ENCODE measurements around the gene LDHB. TPM values are rescaled to one million over a fixed set of nuclear protein-coding genes. Genes with fewer than 3 reads are reported as not detected.

The LDHB gene
- total RNA-seq, 1 experiment from 2014 or later: 1,343 TPM

DNA sequence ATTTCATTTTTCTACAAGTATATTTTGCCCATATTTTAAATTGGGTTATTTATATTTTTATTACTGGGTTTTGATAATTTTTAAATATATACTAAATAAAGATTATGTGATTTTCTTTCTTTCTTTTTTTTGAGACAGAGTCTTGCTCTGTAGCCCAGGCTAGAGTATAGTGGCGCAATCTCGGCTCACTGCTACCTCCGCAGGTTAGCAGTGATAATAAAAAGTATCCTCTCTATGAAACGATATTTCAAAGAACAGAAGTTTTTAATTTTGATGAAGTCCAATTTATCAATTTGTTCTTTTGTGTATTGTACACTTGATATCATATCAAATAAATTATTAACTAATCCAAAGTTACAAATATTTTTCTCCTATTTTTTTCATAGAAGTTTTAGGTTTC is 47.2 kb upstream of the LDHB start:
- no peak overlapping the region for H3K9ac ChIP-seq (ENCODE audit: extremely low read depth, insufficient read length, low read length)
- no peak overlapping the region for H3T11ph ChIP-seq (ENCODE audit: low read length)
- H3K56ac ChIP-seq (ENCODE audit: insufficient read length, low read depth, low read length): no peak overlapping the region
- no peak overlapping the region for H3K27ac Mint-ChIP-seq
- no peak overlapping the region for H2AK5ac ChIP-seq (ENCODE audit: insufficient read length, low read length)
- no peaks in the 10 kb centered on the region for H3K4me1 ChIP-seq (ENCODE audit: insufficient read depth, low read length)
- H3K36me3 Mint-ChIP-seq (ENCODE audit: insufficient read depth in 1 of 3, low read depth in 3 of 3): no peaks in the 10 kb centered on the region
- H3K27ac ChIP-seq (ENCODE audit: insufficient read length, low read depth, low read length): no peak overlapping the region
- no peaks in the 10 kb centered on the region for H3K9me3 ChIP-seq (ENCODE audit: control insufficient read depth, low read depth, low read length)
- no peak overlapping the region for H3K4me3 Mint-ChIP-seq
- no peak overlapping the region for H3K18ac ChIP-seq (ENCODE audit: insufficient read length, low read depth, low read length)
- no peak overlapping the region for H3K14ac ChIP-seq (ENCODE audit: insufficient read depth, low read length)
- H3K27me3 ChIP-seq (ENCODE audit: insufficient read depth, low read length): no peaks in the 10 kb centered on the region
- no peak overlapping the region for H2AFZ ChIP-seq (ENCODE audit: low read length)
- no peak overlapping the region for H3K4me2 ChIP-seq (ENCODE audit: insufficient read depth, insufficient read length, low read length)
- H3K4ac ChIP-seq (ENCODE audit: low read depth, low read length): no peak overlapping the region
- H3K27me3 Mint-ChIP-seq (ENCODE audit: low read depth): no peaks in the 10 kb centered on the region; the same call in 1 of the 2 replicates
- no peak overlapping the region for H4K5ac ChIP-seq (ENCODE audit: insufficient read length, low read depth, low read length)
- no peaks in the 10 kb centered on the region for H3K79me1 ChIP-seq (ENCODE audit: insufficient read depth, low read depth, low read length, poor library complexity, severe bottlenecking)
- no peak overlapping the region for H2BK120ac ChIP-seq (ENCODE audit: low read depth, low read length, poor library complexity, severe bottlenecking)
- no peak overlapping the region for H3K23ac ChIP-seq (ENCODE audit: insufficient read length, low read depth, low read length)
- WGBS (ENCODE audit: extremely low coverage, insufficient read length, low lambda C conversion rate): no CpG with 5 or more reads among the region's 4 CpGs
- no peaks in the 10 kb centered on the region for H4K20me1 ChIP-seq (ENCODE audit: control insufficient read depth, insufficient read depth, insufficient read length)
- H3K4me1 Mint-ChIP-seq: no peaks in the 10 kb centered on the region
- H2BK15ac ChIP-seq (ENCODE audit: low read depth, low read length): no peak overlapping the region
- H3K79me2 ChIP-seq (ENCODE audit: insufficient read depth, low read length): no peaks in the 10 kb centered on the region
- no peaks in the 10 kb centered on the region for H3K23me2 ChIP-seq (ENCODE audit: insufficient read length, low read depth, low read length, poor library complexity, severe bottlenecking)
- no peak overlapping the region for H2BK5ac ChIP-seq (ENCODE audit: insufficient read length, low read length)
- no peak overlapping the region for H2BK20ac ChIP-seq (ENCODE audit: low read depth, low read length, poor library complexity, severe bottlenecking)
- DNase-seq: no peak
- H3K9me3 Mint-ChIP-seq: no peaks in the 10 kb centered on the region
- no peak overlapping the region for H4K8ac ChIP-seq (replicated peaks; ENCODE audit: insufficient read length, low read depth, low read length)
- no peak overlapping the region for H4K91ac ChIP-seq (ENCODE audit: insufficient read length, low read depth, low read length)
- TF ChIP-seq CTCF (conservative IDR thresholded peaks at IDR 0.05): no peak; the same call in 2 of the 3 replicates
- no peak overlapping the region for H2BK12ac ChIP-seq (ENCODE audit: insufficient read length, low read depth, low read length)

Data from H9 (cell line).